ENCODE measurements around the gene CTNND2.

Gene CTNND2

DNA sequence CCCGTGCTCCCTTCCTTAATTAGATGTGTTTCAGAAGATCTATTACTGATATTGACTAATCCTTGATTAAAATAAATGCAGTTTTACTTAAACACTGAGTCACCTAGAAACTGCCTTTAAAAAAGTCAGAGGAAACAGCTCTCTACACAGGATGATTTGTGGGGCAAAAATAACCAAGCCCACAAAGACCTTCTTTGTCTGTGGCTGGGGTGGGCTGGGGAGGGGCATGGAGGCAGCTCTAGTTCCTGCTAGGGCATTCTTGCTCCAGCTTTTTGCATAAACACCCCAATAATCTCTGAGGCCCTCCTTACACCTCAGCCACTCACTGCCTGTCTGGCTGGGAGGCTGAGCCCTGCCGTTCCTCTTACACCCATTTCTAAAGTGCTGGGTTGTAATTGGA lies 915.6 kb downstream of the CTNND2 start:
- TF ChIP-seq, protein P1, sequence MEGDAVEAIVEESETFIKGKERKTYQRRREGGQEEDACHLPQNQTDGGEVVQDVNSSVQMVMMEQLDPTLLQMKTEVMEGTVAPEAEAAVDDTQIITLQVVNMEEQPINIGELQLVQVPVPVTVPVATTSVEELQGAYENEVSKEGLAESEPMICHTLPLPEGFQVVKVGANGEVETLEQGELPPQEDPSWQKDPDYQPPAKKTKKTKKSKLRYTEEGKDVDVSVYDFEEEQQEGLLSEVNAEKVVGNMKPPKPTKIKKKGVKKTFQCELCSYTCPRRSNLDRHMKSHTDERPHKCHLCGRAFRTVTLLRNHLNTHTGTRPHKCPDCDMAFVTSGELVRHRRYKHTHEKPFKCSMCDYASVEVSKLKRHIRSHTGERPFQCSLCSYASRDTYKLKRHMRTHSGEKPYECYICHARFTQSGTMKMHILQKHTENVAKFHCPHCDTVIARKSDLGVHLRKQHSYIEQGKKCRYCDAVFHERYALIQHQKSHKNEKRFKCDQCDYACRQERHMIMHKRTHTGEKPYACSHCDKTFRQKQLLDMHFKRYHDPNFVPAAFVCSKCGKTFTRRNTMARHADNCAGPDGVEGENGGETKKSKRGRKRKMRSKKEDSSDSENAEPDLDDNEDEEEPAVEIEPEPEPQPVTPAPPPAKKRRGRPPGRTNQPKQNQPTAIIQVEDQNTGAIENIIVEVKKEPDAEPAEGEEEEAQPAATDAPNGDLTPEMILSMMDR (conservative IDR thresholded peaks at IDR 0.05; ENCODE audit: low read depth): no peak
- ChIA-PET POLR2A (ENCODE audit: low non-redundant PET) (no interaction called here), CTCF (interaction anchor here (0.6 to 1.1 kb wide), 5 partner anchors 11 to 1027 kb away, joined by 3 to 7 read pairs (median 3); no protein-coding TSS in a partner anchor)
- no peak for DNase-seq (ENCODE audit: low spot score)
- H3K27ac ChIP-seq: no peak overlapping the region

DNA sequence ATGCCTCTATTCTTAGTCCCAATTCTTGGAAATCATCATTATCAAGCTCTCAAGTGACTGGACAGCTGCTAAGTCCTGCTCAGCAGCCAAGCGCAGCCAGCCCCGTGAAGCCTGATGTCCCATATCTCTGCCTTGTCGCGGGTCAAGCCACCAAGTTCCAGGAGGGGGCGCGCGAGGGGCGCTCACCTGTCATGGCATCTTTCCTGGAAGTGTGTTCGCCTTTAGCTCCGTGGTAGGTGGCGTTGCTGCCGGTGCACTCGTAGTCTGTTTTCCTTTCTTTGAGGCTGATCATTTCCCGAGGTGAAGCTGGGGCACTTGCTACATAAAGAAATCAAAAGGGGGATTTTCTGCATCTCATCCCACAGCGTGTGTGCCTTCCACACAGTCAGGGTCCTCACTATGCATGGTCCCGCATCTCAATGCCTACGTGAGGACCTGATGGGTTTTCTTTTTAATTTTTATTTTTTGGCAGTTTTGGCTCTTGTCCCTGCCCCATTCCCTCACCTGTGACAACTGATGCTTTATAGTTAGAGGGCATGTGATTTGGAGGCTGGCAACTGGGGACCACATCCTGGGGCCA lies 916.2 kb downstream of the CTNND2 start:
- H3K27ac ChIP-seq: no peak overlapping the region
- POLR2A ChIA-PET (ENCODE audit: low non-redundant PET): no interaction called here
- TF ChIP-seq, protein P1 (conservative IDR thresholded peaks at IDR 0.05; ENCODE audit: low read depth): peak; percentile 62
- CTCF ChIA-PET: interaction anchor here (0.6 to 1.1 kb wide), 4 partner anchors 12 to 399 kb away, joined by 3 to 7 read pairs (median 3); no protein-coding TSS in a partner anchor
- peak; percentile 24 for DNase-seq (ENCODE audit: low spot score)

DNA sequence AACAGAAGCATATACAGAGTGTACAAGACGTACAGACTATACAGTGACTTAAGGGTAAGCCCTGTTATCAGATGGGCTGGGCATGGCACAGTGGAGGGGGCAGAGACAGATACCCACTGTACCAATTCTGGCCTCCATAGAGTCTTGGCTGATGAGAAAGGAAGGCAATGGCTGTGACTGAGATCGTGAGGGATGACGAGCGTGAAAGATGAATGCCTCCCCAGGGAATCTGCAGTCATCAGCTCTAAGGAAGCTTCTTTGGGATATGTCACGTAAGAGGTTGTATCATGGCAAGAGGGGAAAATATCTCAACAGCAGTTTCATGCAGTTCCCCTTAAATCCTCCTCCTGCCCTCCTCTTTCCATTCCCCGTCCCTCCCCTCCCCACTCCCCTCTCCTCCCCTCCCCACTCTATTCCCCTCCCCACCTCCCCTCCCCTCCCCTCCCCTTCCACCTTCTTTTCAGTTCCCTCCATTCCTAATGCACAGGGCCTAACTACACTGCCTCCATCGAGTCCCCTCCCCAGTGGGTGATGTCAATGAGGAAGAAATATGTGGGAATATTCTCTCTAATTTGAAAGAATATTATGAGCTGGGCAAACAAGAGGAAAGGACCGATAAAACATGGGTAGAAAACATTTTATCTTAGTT lies 916.8 kb downstream of the CTNND2 start:
- no peak overlapping the region for H3K27ac ChIP-seq
- ChIA-PET CTCF (interaction anchor here (1.0 kb wide), 1 partner anchor 29 kb away, joined by 3 read pairs; no protein-coding TSS in a partner anchor), POLR2A (ENCODE audit: low non-redundant PET) (no interaction called here)
- TF ChIP-seq, protein P1 (conservative IDR thresholded peaks at IDR 0.05; ENCODE audit: low read depth): no peak
- no peak for DNase-seq (ENCODE audit: low spot score)

DNA sequence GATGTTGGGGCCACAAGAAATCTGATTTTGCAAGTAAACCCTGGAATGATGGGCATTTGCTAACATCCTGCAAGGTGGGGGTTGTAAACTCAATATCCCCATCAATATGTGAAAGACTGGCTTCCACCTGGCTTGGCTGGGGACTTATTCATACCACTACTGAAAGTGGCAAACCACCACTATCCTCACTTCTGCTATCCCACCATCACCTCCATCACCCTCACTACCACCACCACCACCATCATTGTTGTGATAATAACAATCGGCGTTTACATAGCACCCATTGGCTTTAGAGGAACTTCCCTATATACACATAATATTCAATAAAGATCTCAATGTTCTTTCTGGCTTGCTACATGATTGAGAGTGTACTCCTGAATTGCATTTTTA lies 918.5 kb downstream of the CTNND2 start:
- POLR2A ChIA-PET (ENCODE audit: low non-redundant PET): no interaction called here
- CTCF ChIA-PET: no interaction called here

DNA sequence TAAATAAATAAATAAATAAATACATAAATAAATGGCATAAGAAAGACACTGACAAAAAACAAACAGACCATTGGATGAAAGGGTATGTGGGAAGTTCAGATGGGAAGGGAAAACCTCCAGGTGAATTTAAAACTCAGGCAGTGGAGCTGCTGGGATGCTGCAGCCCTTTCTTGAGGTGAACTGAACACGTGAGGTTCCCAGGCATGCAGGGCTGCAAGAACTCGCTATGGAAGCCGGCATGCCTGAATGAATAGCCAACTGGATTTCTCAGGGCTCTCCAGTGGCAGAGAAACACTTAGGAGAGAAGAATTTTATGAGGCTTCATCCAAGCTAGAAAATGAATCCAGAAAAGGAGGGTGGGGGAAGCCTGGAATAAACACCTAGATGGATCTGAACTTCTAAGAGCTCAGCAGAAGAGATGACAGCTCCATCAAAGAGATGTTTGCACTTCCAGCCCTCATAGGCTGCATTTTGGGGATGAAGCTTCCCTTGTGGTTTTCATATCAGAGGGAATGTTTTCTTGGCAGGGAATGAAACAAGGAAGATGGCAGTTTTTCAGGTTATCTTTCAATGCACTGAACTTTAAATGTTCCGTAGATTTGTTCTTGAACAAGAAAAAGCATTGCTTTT lies 919.0 kb downstream of the CTNND2 start:
- CTCF ChIA-PET: no interaction called here
- TF ChIP-seq, protein P1 (conservative IDR thresholded peaks at IDR 0.05; ENCODE audit: low read depth): no peak
- no peak for DNase-seq (ENCODE audit: low spot score)
- H3K27ac ChIP-seq: no peak overlapping the region
- POLR2A ChIA-PET (ENCODE audit: low non-redundant PET): no interaction called here

More for the DNA sequence above, 918.5 kb downstream of the CTNND2 start:
- H3K27ac ChIP-seq: no peak overlapping the region
- TF ChIP-seq, protein P1 (conservative IDR thresholded peaks at IDR 0.05; ENCODE audit: low read depth): no peak
- no peak for DNase-seq (ENCODE audit: low spot score)

DNA sequence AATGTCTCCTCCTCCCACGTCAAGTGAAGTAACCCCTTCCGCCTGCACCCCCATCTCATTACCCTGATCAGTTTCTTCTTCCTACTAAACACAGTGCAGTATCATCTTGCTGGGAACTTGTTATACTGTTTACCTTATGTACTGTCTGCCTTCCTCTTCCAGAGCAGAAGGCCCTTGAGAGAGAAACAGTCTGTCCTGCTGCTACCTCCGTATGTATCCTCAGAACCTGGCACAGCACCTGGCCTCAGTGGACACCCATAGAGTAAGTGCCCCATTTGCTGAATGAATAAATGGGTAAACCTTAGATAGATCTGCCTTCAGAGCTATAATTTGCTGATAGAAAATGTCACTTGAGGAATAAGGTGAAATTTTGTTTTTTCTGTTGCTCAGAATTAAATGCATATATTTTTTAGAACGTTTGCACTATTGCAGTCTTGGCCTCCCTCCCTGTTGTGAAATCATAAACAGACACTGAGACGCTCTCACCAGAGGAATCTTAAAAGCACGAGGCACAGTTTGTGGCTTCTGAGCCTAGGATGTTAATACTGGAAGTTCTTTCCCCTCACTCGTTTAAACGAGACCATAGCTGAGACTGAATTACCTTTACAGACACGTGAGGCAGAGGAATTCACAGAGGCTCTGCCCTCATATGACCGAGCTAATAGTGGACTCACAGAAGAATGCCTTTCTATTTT lies 920.1 kb downstream of the CTNND2 start:
- DNase-seq (ENCODE audit: low spot score): no peak
- TF ChIP-seq, protein P1 (conservative IDR thresholded peaks at IDR 0.05; ENCODE audit: low read depth): no peak
- no peak overlapping the region for H3K27ac ChIP-seq
- ChIA-PET POLR2A (ENCODE audit: low non-redundant PET) (no interaction called here), CTCF (no interaction called here)

Data from RWPE1 (cell line).